ENCODE measurements around the gene KRT28. TPM values are rescaled to one million over a fixed set of nuclear protein-coding genes. Genes with fewer than 3 reads are reported as not detected.
A peak's percentile ranks its signal among the peaks of the same experiment; 100 is the strongest.

The KRT28 gene
- total RNA-seq, 4 donors from 2014 or later = not detected

DNA sequence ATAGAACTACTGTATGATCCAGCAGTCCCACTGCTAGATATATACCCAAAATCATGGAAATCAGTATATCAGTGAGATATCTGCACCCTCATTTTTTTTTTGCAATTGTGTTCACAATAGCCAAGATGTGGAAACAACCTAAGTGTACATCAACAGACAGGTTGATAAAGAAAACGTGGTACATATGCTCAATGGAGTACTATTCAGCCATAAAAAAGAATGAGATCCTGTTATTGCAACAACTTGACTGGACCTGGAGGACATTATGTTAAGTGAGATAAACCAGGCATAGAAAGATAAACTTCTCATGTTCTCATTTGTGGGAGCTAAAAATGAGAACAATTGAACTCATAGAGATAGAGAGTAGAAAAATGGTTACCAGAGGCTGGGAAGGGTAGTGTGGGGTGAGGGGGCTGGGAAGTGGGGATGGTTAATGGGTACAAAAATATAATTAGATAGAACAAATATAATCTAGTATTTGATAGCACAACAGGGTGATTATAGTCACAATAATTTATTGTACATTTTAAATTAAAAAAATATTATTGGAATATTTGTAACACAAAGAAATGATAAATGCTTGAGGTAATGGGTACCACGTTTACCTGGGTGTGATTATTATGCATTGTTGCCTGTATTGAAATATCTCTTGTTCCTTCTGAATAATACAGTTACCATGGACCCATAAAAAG, 30.5 kb upstream of the KRT28 start:
- H3K27ac ChIP-seq = no peak overlapping the region
- DNase-seq (no peak), ATAC-seq (no peak)
- TF ChIP-seq POLR2A (IDR thresholded peaks at IDR 0.05) = no peak
- TF ChIP-seq, protein P1, sequence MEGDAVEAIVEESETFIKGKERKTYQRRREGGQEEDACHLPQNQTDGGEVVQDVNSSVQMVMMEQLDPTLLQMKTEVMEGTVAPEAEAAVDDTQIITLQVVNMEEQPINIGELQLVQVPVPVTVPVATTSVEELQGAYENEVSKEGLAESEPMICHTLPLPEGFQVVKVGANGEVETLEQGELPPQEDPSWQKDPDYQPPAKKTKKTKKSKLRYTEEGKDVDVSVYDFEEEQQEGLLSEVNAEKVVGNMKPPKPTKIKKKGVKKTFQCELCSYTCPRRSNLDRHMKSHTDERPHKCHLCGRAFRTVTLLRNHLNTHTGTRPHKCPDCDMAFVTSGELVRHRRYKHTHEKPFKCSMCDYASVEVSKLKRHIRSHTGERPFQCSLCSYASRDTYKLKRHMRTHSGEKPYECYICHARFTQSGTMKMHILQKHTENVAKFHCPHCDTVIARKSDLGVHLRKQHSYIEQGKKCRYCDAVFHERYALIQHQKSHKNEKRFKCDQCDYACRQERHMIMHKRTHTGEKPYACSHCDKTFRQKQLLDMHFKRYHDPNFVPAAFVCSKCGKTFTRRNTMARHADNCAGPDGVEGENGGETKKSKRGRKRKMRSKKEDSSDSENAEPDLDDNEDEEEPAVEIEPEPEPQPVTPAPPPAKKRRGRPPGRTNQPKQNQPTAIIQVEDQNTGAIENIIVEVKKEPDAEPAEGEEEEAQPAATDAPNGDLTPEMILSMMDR (IDR thresholded peaks at IDR 0.05 in 4 of 5, conservative IDR thresholded peaks at IDR 0.05 in 1 of 5) = no peak
- no peak overlapping the region for H3K4me3 ChIP-seq
- H3K4me1 ChIP-seq = no peaks in the 10 kb centered on the region
- H3K9me3 ChIP-seq = no peaks in the 10 kb centered on the region
- in situ Hi-C loops (cut with MboI; ENCODE audit: low sequenced_read_pairs in 4 of 4) = no loop called here
- H3K36me3 ChIP-seq = no peaks in the 10 kb centered on the region
- intact Hi-C loops (cut with DNase I; ENCODE audit: low total_unique reads) = no loop called here
- no peaks in the 10 kb centered on the region for H3K27me3 ChIP-seq

DNA sequence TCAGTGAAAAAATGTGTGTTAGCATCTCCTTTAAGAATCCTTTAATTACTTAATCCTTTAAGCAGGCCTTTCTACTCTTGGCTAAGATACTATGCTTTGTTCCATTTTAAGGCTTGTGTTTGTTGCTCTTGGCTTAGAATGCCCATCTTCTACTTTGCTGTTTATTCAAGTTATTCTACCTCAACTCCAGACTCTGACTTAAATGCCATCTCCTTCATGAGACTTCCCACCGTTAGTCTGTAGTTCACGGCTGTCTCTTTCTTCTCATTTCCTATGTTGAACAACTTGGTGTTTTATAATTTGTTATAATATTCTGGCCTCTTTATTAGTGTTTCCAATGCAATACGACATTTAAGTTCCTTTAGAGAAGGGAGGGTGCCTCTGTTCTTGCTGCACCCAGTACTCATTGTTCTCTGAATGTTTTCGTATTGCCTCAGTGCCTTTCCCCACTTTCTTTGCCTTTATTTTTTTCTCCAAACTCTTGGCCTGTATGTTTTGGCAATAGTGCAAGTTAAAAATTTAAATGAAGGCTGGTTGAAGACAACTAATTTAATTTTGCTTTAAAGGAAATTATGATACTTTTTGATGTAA, 28.8 kb upstream of the KRT28 start:
- DNase-seq (no peak), ATAC-seq (peak in 1 of 2 donors; percentile 36)
- no peaks in the 10 kb centered on the region for H3K4me1 ChIP-seq
- H3K36me3 ChIP-seq = no peaks in the 10 kb centered on the region
- H3K4me3 ChIP-seq = no peak overlapping the region
- H3K27me3 ChIP-seq = no peaks in the 10 kb centered on the region
- peak overlapping the region; percentile 35 to 66 (median 50) for H3K27ac ChIP-seq
- TF ChIP-seq, protein P1 (IDR thresholded peaks at IDR 0.05 in 4 of 5, conservative IDR thresholded peaks at IDR 0.05 in 1 of 5) = no peak
- no peak for TF ChIP-seq POLR2A (IDR thresholded peaks at IDR 0.05)
- H3K9me3 ChIP-seq = no peaks in the 10 kb centered on the region
- in situ Hi-C loops (cut with MboI; ENCODE audit: low sequenced_read_pairs in 4 of 4) = no loop called here
- intact Hi-C loops (cut with DNase I; ENCODE audit: low total_unique reads) = no loop called here

DNA sequence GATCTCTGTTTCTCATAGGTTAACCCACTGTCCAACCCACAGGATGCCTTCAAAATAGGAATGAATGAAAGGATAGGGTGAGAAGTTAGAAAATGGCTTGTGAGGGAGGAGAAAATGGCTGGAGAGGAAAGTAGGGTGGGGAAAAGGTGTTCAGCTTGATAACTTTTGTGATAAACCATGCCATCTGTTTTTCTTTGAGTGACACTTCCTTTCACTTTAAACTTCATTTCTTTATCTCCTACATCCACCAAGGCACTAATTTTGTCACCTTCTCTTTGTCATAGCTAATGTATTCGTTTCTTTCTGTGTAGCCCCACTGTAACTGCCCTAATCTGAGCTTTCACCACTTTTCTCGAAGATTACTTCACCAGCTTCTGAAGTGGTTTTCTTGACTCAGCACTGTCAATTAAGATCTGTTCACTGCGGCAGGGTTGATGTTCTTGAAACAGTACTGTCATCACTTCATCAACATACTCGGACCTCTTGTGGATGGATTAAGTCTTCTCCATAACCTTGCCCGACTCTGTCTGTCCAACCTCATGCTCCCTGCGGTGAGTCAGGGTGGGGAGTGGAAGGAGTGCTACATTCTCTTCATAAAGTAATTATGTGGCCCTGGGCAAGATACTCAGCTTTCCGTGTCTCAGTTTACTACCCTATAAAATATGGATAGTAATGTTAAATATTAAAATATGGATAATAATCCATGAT, 28.1 kb upstream of the KRT28 start:
- Histone ChIP-seq H3K27ac (peak overlapping the region; percentile 35 to 66 (median 50)), H3K4me3 (no peak overlapping the region), H3K27me3 (no peaks in the 10 kb centered on the region), H3K9me3 (no peaks in the 10 kb centered on the region), H3K36me3 (no peaks in the 10 kb centered on the region), H3K4me1 (no peaks in the 10 kb centered on the region)
- intact Hi-C loops (cut with DNase I; ENCODE audit: low total_unique reads) (no loop called here), in situ Hi-C loops (cut with MboI; ENCODE audit: low sequenced_read_pairs in 4 of 4) (no loop called here)
- no peak for TF ChIP-seq POLR2A (IDR thresholded peaks at IDR 0.05)
- TF ChIP-seq, protein P1 (IDR thresholded peaks at IDR 0.05 in 4 of 5, conservative IDR thresholded peaks at IDR 0.05 in 1 of 5) = no peak
- DNase-seq (no peak), ATAC-seq (no peak)

DNA sequence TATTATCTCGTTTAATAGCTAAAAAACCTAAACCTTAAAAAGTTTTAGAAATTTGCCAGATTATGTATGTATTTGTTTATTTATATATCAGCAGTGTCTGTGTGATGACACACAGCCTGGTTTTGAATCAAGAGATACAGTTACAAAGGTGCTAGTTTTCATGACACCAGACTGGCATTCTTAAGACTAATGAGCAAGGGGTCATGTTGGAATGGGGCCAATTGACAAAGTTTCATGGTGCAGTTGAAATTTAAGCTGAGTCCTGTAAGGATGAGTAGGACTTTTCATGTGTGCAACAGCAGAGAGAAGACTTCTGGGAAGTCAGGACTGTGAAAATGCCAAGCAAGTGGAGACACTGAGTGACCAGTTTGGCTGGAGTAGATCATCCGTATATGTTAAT, 25.8 kb upstream of the KRT28 start:
- intact Hi-C loops (cut with DNase I; ENCODE audit: low total_unique reads) = no loop called here
- Histone ChIP-seq H3K4me1 (no peaks in the 10 kb centered on the region), H3K36me3 (no peaks in the 10 kb centered on the region), H3K27me3 (no peaks in the 10 kb centered on the region), H3K27ac (no peak overlapping the region), H3K9me3 (no peaks in the 10 kb centered on the region), H3K4me3 (no peak overlapping the region)
- ATAC-seq (no peak), DNase-seq (no peak)
- in situ Hi-C loops (cut with MboI; ENCODE audit: low sequenced_read_pairs in 4 of 4) = no loop called here
- TF ChIP-seq, protein P1 (IDR thresholded peaks at IDR 0.05 in 4 of 5, conservative IDR thresholded peaks at IDR 0.05 in 1 of 5) = no peak
- no peak for TF ChIP-seq POLR2A (IDR thresholded peaks at IDR 0.05)
